ENCODE measurements around the gene RAB3IP. TPM values are rescaled to one million over a fixed set of nuclear protein-coding genes. Genes with fewer than 3 reads are reported as not detected.
"Not testable (repeated sequence)": the region's sequence is repeated elsewhere in the genome, so short reads cannot be mapped to it uniquely, and the experiment has no call there.

Gene RAB3IP
- total and polyA plus RNA-seq, 10 of the 15 experiments (the other 5 are each of a cell fraction or from before 2014, with no cell fraction given): 18.8 to 53.6 (median 28.7) TPM

DNA sequence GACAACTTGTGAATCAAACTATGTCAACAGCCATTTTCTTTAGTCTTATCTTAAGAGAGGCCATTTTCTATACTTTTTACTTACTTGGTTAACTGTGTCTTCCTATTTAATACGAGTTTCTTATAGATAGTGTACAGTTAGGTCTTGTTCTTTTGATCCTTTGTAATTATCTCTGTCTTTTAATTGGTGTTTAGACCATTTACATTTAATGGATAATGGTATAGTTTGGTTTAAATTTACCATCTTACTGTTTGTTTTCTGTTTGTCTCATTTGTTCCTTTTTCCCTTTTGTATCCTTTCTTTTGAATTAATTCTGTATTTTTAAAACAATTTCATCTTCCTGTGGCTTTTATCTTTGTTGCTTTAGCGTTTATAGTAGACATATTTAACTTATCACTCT lies 19.4 kb downstream of the RAB3IP start (continued):
- no peak for TF ChIP-seq IKZF2 (IDR thresholded peaks at IDR 0.05)

DNA sequence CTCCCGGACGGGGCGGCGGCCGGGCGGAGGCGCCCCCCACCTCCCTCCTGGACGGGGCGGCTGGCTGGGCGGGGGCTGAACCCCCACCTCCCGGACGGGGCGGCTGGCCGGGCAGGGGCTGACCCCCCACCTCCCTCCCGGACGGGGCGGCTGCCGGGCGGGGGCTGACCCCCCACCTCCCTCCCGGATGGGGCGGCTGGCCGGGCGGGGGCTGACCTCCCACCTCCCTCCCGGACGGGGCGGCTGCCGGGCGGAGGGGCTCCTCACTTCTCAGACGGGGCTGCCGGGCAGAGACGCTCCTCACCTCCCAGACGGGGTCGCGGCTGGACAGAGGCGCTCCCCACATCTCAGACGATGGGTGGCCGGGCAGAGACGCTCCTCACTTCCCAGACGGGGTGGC lies 20.9 kb downstream of the RAB3IP start:
- WGBS (ENCODE audit: insufficient coverage, insufficient replicate concordance, low lambda C conversion rate, missing lambda C conversion rate): 100% methylated on average over 9 of the region's 39 CpGs
- FAIRE-seq; H3K4me3 ChIP-seq; H3K4me1 ChIP-seq (ENCODE audit: control insufficient read depth, insufficient read depth, low read length); SMC1A ChIA-PET (ENCODE audit: uncharacterized antibody, unreplicated experiment); in situ Hi-C loops (cut with MboI); RAD21 ChIA-PET (ENCODE audit: unreplicated experiment); H3K27me3 ChIP-seq (replicated peaks in 1 of 2; ENCODE audit: control insufficient read depth in 2 of 2, insufficient read depth in 2 of 2, low read length in 1 of 2); intact Hi-C loops (cut with micrococcal nuclease; ENCODE audit: unreplicated experiment); H3K9me3 ChIP-seq (replicated peaks; ENCODE audit: control insufficient read depth, insufficient read depth, low read length); H3K79me2 ChIP-seq (ENCODE audit: control insufficient read depth, insufficient read depth, low read length); POLR2A ChIA-PET; H3K36me3 ChIP-seq (ENCODE audit: control insufficient read depth in 2 of 2, insufficient read depth in 2 of 2, low read length in 1 of 2); H3K9ac ChIP-seq (ENCODE audit: control insufficient read depth, insufficient read depth, low read length); DNase-seq (ENCODE audit: low read depth, low spot score); H3K27ac ChIP-seq (ENCODE audit: control insufficient read depth, insufficient read depth); H3K4me2 ChIP-seq (ENCODE audit: control insufficient read depth, insufficient read depth); H4K20me1 ChIP-seq (ENCODE audit: control insufficient read depth, insufficient read depth); CTCF ChIA-PET; BruUV-seq (replicated peaks); ATAC-seq; H2AFZ ChIP-seq (ENCODE audit: control insufficient read depth, low read depth, low read length): not testable (repeated sequence)

DNA sequence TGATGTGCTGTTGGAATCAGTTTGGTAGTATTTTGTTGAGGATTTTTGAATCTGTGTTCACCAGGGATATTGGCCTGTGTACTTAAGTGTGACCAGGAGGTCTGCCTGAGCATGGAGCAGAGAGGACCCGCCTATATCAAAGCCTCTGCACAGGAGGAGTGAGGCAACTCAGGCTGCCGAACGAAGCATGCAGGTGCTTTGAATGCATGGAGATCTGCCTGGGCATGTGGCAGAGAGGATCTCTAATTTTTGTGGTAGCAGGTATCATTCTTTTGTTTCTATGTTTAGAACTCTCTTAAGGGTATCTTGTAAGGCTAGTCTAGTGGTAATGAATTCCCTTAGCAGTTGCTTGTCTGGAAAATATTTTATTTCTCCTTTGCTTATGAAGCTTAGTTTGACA lies 26.9 kb downstream of the RAB3IP start:
- peaks cover 19% of the 10 kb centered on the region; the same call in 2 of the 3 replicates for H3K9me3 ChIP-seq (replicated peaks; ENCODE audit: control insufficient read depth, insufficient read depth, low read length)
- no peaks in the 10 kb centered on the region for H3K79me2 ChIP-seq (ENCODE audit: control insufficient read depth, insufficient read depth, low read length)
- ATAC-seq (no peak), FAIRE-seq (no peak), DNase-seq (ENCODE audit: low read depth, low spot score) (no peak)
- TF ChIP-seq ZNF274 (IDR thresholded peaks at IDR 0.05; ENCODE audit: insufficient read depth, insufficient read length): no peak
- TF ChIP-seq, protein P1, sequence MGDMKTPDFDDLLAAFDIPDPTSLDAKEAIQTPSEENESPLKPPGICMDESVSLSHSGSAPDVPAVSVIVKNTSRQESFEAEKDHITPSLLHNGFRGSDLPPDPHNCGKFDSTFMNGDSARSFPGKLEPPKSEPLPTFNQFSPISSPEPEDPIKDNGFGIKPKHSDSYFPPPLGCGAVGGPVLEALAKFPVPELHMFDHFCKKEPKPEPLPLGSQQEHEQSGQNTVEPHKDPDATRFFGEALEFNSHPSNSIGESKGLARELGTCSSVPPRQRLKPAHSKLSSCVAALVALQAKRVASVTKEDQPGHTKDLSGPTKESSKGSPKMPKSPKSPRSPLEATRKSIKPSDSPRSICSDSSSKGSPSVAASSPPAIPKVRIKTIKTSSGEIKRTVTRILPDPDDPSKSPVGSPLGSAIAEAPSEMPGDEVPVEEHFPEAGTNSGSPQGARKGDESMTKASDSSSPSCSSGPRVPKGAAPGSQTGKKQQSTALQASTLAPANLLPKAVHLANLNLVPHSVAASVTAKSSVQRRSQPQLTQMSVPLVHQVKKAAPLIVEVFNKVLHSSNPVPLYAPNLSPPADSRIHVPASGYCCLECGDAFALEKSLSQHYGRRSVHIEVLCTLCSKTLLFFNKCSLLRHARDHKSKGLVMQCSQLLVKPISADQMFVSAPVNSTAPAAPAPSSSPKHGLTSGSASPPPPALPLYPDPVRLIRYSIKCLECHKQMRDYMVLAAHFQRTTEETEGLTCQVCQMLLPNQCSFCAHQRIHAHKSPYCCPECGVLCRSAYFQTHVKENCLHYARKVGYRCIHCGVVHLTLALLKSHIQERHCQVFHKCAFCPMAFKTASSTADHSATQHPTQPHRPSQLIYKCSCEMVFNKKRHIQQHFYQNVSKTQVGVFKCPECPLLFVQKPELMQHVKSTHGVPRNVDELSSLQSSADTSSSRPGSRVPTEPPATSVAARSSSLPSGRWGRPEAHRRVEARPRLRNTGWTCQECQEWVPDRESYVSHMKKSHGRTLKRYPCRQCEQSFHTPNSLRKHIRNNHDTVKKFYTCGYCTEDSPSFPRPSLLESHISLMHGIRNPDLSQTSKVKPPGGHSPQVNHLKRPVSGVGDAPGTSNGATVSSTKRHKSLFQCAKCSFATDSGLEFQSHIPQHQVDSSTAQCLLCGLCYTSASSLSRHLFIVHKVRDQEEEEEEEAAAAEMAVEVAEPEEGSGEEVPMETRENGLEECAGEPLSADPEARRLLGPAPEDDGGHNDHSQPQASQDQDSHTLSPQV (IDR thresholded peaks at IDR 0.05): no peak
- no peak for TF ChIP-seq EP300 (IDR thresholded peaks at IDR 0.05; ENCODE audit: borderline replicate concordance in 1 of 2, control insufficient read depth in 1 of 2, low read depth in 2 of 2, low read length in 2 of 2)
- TF ChIP-seq MTA2 (IDR thresholded peaks at IDR 0.05; ENCODE audit: low read depth): no peak
- TF ChIP-seq RCOR1 (conservative IDR thresholded peaks at IDR 0.05; ENCODE audit: low read depth, low read length): no peak
- no peak for TF ChIP-seq SUPT20H (IDR thresholded peaks at IDR 0.05; ENCODE audit: borderline replicate concordance, control insufficient read depth, low read depth, low read length)
- TF ChIP-seq ZZZ3 (IDR thresholded peaks at IDR 0.05; ENCODE audit: control insufficient read depth, insufficient read length, low read depth): no peak
- TF ChIP-seq STAT3 (IDR thresholded peaks at IDR 0.05; ENCODE audit: low read depth, low read length): no peak
- TF ChIP-seq MXI1 (IDR thresholded peaks at IDR 0.05; ENCODE audit: low read depth, low read length): no peak
- no peak for TF ChIP-seq NR2C1 (IDR thresholded peaks at IDR 0.05)
- TF ChIP-seq TBL1XR1 (IDR thresholded peaks at IDR 0.05; ENCODE audit: low read depth, low read length): no peak
- WGBS (ENCODE audit: insufficient coverage, insufficient replicate concordance, low lambda C conversion rate, missing lambda C conversion rate): 100% methylated on average over 3 of the region's 3 CpGs
- H2AFZ ChIP-seq (ENCODE audit: control insufficient read depth, low read depth, low read length): no peak overlapping the region
- no TSS peak for BruUV-seq (replicated peaks)
- H3K36me3 ChIP-seq (ENCODE audit: control insufficient read depth in 2 of 2, insufficient read depth in 2 of 2, low read length in 1 of 2): peaks cover 0 to 12% of the 10 kb centered on the region in 2 experiments; a peak in 3 of 4 replicates
- in situ Hi-C loops (cut with MboI) (no loop called here), intact Hi-C loops (cut with micrococcal nuclease; ENCODE audit: unreplicated experiment) (no loop called here)
- ChIA-PET SMC1A (ENCODE audit: uncharacterized antibody, unreplicated experiment) (no interaction called here), POLR2A (no interaction called here), CTCF (no interaction called here), RAD21 (ENCODE audit: unreplicated experiment) (no interaction called here)
- H3K9ac ChIP-seq (ENCODE audit: control insufficient read depth, insufficient read depth, low read length): no peak overlapping the region
- H3K4me1 ChIP-seq (ENCODE audit: control insufficient read depth, insufficient read depth, low read length): no peaks in the 10 kb centered on the region
- H3K27me3 ChIP-seq (replicated peaks in 1 of 2; ENCODE audit: control insufficient read depth in 2 of 2, insufficient read depth in 2 of 2, low read length in 1 of 2): no peaks in the 10 kb centered on the region
- H3K4me3 ChIP-seq: no peak overlapping the region
- H3K4me2 ChIP-seq (ENCODE audit: control insufficient read depth, insufficient read depth): no peak overlapping the region
- no peak overlapping the region for H3K27ac ChIP-seq (ENCODE audit: control insufficient read depth, insufficient read depth)
- H4K20me1 ChIP-seq (ENCODE audit: control insufficient read depth, insufficient read depth): no peaks in the 10 kb centered on the region
